H7 (cell line): ENCODE measurements around the gene UPK3A. TPM values are rescaled to one million over a fixed set of nuclear protein-coding genes. Genes with fewer than 3 reads are reported as not detected.
A peak's percentile ranks its signal among the peaks of the same experiment; 100 is the strongest.
"Not testable (repeated sequence)": the region's sequence is repeated elsewhere in the genome, so short reads cannot be mapped to it uniquely, and the experiment has no call there.

Experiments
- DNase-seq: peaks from one replicate; pipeline ENCODE4 v3.0.0; 2012
- H3K27me3 ChIP-seq: 2 replicates; pipeline ENCODE4 v1.6.0; 2011; ENCODE audit warnings: mild to moderate bottlenecking, low read length; ENCODE audit not compliant: control insufficient read depth, insufficient read depth
- H3K36me3 ChIP-seq: replicated peaks from 2 replicates; pipeline ENCODE4 v1.5.1; 2011; ENCODE audit warnings: low read length; ENCODE audit not compliant: control insufficient read depth, insufficient read depth
- H3K4me3 ChIP-seq: 2 replicates; pipeline ENCODE4 v1.5.1; 2011; ENCODE audit warnings: low read depth, mild to moderate bottlenecking, control low read depth, low read length, moderate library complexity; ENCODE audit not compliant: insufficient read depth
- total RNA-seq: library from RNA; depleted of rRNA; stranded (reverse); fragments of >200 nt; shearing (Covaris generic); gene quantifications from 2 replicates; pipeline ENCODE4 v1.2.3, GENCODE V29; 2014

The UPK3A gene
- total RNA-seq, 1 experiment from 2014 or later = not detected

DNA sequence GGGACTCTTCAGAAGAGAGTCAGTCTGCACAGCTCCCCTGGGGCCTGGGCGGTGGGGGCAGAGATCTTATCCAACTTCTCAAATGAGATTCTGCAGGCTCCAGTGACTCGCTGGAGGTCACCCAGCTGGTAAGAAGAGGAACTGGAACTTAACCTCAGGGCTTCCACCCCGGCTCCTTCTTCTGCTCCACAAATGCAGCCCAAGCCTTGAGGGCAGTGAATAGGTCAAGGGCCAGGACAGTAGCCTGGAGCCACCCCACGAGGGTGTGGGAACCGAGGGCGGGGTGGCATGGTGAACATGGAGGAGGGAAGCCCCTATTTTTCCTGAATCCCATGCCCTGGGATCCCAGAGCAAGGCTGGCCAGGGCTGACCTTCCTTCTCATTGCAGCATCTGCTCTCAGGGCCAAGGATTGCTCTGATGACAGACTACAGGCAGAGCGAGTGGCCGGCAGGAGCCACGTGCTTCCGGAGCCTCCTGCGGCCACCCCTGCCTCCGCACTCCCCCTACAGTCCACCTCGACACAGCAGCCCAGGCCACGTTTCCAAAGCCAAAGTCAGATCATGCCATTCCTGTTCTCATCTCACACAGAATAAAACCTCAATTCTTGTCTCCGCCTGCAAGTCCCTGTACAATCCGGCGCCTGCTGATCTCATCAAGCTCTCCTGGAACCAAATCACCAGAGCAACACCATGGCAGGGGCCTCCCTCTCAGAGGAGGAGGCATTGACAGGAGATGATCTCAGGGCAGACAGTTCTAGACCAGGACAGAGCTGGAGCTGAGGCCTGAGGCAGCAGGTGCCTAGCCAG is 21.1 kb upstream of the UPK3A start:
- Histone ChIP-seq H3K36me3 (no peaks in the 10 kb centered on the region), H3K4me3 (no peak overlapping the region)

DNA sequence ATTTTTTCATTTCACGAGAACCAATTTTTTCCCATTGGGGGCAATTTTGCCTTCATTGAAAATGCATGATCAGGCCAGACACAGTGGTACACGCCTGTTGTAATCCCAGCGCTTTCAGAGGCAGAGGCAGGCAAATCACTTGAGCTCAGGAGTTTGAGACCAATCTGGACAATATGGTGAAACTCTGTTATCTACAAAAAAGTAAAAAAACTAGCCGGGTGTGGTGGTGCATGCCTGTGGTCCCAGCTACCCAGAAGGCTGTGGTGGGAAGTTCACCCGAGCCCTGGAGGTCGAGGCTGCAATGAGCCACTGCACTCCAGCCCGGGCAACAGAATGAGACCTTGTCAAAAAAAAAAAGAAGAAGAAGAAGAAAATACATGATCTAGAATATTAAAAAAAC is 19.2 kb upstream of the UPK3A start:
- peaks cover 10% of the 10 kb centered on the region for H3K27me3 ChIP-seq
- no peak overlapping the region for H3K4me3 ChIP-seq
- DNase-seq = no peak
- H3K36me3 ChIP-seq = no peaks in the 10 kb centered on the region

More for the DNA sequence above, 21.1 kb upstream of the UPK3A start:
- peak; percentile 94 for DNase-seq
- peaks cover 4% of the 10 kb centered on the region for H3K27me3 ChIP-seq

DNA sequence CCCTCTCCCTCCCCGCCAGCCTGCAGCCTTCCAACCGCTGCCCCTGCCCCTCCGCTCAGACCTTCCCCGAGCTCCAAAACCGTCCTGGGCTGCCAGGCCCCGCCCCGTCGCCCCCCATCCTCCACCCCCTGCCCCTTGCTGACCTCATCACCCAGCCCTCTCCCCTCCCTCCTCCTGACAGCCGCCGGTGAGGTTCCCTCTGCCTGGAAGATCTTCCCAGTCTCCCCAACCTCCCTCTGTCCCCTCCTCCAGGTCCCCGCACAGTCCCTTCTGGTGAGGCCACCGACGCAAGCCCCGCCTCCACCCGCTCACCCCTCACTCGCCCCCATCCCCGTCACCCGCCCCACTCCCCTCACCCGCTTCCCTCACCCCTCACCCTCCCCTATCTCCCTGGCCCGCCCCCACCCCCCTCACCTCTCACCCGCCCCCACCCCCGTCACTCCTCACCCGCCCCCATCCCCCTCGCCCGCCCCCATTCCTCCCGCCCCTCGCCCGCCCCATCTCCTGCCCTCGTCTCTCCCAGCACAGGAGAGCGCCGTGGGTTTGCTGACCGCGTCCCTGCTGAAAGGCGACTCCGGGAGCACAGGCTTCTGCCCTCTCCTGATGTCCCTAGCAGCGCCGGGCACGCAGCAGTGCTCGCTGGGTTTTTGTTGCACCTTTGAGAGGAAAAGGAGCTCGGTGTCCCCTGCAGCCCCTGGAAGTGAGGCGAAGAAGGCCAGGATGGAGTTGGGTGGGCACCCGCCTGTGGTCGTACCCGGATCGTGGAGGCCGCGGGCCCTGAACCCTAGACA is 16.4 kb upstream of the UPK3A start:
- Histone ChIP-seq H3K36me3 (no peaks in the 10 kb centered on the region), H3K4me3 (peak overlapping the region; percentile 84), H3K27me3 (peaks cover 11% of the 10 kb centered on the region)
- DNase-seq = peak; percentile 99

DNA sequence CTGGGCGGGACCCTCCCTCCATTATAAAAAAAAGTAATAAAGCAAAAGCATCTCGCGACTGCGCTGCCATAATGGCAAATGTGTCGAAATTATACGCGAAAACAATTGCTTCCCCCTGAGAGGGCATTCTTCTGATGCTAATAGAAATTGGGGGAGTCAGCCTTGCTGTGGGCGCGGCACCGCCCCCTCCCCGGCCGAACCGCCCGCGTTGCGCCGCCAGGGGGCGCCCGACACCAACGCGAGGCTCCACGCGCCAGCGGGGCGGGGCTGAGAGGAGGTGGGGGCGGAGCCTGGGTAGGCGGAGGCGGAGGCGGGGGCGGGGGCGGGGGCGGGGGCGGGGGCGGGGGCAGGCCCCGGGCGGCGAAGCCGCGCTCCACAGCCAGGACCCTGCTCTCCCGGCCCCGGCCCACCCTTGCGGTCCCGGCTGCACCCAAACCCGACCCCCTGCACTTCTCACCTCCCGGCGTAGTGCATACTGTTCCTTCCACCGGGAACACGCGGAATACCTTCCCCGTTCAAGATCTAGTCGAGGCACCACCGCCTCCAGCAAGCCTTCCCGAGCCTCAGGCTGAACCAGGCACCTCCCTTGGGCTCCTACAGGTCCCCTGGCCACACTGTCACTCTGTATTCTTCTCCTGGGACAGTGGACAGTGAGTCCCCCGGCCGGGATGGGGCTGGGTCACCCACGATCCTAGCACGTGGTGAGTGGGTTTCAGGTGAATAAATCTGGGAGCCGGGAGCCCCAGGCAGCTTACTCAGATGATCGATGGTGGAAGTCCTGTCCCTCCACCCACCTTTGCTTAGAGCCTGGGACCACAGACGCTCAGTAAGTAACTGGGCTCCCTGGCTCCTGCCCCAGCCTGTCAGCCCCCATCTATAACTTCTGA is 15.5 kb upstream of the UPK3A start:
- peak; percentile 96 for DNase-seq
- Histone ChIP-seq H3K36me3 (no peaks in the 10 kb centered on the region), H3K27me3 (peaks cover 9% of the 10 kb centered on the region; the same call in 1 of the 2 replicates), H3K4me3 (peak overlapping the region; percentile 84)

DNA sequence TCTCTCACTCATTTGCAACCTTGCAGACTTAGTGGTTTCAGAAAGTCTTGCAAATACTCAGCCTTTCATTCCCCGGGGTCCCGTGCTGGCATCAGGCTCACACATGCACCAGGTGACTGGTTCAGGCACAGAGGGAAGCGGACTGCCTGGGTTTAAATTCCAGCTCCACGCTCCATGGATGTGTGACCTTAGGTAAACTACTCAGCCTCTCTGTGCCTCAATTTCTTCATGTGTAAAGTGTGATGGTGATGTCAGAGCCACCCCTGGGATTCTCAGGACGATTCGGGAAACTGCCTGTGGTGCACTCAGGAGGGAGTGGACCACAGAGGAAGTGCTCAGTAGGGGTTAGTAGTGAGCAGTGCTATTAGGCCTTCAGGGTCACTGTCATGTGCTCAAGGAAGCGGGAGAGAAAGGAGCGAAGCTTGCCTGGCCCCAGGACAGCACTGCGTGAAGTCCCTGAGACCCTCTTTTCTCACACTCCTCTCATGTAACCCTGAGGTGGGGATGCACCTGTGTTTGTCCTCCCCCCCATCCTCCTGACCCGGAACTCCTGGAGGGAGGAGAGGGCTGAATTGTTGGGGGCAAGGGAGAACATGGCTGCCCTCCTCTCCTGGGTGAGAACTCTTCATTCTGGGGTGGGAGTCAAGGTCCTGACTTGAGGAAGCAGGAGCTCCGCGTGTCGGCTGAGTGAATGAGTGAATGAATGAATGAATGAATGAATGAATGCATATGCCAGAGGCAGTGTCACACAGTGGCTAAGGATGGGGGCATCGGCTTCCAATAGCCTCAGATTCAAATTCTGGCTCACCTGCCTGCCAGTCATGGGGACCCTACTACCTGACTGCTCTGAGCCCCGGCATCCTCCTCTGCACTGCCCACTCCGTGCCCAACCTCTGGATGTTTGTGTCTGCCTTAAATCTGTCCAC is 14.4 kb upstream of the UPK3A start:
- H3K27me3 ChIP-seq = peaks cover 9% of the 10 kb centered on the region; the same call in 1 of the 2 replicates
- DNase-seq = no peak
- H3K36me3 ChIP-seq = no peaks in the 10 kb centered on the region
- H3K4me3 ChIP-seq = no peak overlapping the region

DNA sequence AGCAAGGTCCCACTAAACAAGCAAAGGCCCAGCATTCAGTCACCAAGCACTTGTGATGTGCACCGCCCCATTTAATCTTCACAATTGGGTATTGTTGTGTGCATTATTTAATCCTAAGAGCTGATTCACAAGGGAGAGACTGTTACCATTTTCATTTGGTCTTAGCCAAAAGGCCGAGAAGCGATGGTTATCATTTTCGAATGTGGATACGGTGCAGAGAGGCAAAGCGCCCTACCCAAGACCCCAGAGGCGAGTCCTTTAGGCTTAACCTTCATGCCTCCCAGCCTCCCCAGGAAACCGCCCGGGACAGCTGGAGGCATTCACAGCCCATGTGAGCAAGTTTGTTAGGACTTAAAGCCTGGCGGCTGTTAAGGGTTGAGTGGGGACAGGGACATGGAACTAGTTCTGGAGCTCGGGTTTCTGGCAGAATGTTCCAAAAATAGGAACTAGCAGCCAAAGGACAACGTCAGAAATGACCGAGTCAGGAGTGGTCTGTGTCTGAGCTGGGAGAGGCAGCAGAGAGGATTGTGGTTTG is 13.0 kb upstream of the UPK3A start:
- DNase-seq = no peak
- Histone ChIP-seq H3K4me3 (no peak overlapping the region), H3K36me3 (no peaks in the 10 kb centered on the region), H3K27me3 (peaks cover 9% of the 10 kb centered on the region; the same call in 1 of the 2 replicates)

DNA sequence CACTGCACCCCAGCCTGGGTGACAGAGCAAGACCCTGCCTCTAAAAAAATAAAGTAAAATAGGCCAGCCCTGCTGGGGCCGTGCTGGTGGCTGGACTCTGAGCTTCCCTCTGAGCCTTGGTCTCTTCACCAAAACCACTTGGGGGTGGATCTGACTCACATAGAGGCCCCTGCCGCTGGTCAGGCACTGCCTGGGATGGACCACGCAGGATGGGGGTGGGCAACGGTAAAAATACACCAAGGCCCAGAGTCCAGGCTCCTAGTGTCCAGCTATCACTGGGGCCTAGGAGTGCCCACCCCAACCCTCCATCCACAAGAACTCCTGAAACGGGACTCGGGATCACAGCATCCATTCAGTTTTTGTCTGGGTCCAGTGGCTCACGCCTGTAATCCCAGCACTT is 12.3 kb upstream of the UPK3A start:
- peaks cover 9% of the 10 kb centered on the region; the same call in 1 of the 2 replicates for H3K27me3 ChIP-seq
- no peak overlapping the region for H3K4me3 ChIP-seq
- H3K36me3 ChIP-seq = no peaks in the 10 kb centered on the region
- no peak for DNase-seq

DNA sequence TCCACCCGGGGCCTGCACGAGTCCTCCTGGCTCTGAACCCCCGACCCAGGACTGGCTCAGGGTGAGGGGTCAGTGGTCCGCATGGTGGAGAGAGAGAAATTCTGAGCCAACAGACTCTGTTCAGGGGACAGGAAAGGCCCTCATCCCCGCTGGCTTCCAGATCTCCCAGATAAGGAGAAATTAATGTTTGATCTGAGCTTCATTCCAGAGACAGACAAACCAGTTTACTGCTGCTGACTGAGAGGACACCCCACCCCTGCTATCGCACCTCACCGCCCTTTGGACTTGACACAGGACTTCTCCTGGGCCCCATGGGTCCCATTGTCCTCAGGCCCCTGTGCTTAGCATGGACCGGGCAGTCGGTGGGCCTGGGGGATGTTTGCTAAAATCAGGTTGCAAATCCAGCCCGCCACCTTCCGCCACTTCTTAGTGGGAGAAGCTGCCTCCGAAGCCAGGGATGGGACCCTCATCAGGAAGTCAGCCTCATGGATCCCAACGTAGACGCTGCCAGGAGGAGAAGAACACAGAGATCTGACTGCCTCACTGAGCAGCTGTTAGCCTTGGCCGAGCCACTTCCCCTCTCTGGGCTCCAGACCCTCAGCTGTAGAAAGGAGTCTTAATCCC is 11.2 kb upstream of the UPK3A start:
- no peaks in the 10 kb centered on the region for H3K36me3 ChIP-seq
- H3K27me3 ChIP-seq = peaks cover 9% of the 10 kb centered on the region; the same call in 1 of the 2 replicates
- no peak overlapping the region for H3K4me3 ChIP-seq
- DNase-seq = no peak

DNA sequence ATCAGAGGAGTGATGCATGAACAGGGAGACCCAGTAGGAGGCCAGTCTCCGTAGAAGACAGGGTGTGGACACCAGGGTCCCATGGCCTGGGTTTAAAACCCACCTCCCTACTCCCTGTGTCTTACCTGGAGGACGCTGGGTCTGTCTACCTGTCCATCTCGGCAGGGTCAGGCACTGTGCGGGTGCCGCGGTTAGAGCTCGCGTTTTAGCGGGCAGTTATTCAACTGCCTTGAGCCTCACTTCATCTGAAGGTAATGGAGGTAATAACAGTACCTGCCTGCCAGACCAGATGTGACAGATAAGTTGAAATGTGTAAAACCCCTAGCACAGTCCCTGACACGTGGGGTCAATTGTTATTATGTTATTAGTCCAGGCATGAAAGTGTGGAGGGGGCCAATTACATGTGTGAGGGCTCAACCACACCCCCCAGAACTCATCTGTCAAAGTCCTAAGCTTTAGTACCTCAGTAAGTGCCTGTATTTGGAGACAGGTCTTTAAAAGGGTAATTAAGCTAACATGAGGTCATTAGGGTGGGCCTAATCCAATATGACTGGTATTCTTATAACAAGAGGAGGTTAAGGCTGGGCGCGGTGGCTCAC is 8.1 kb upstream of the UPK3A start:
- Histone ChIP-seq H3K36me3 (no peaks in the 10 kb centered on the region), H3K4me3 (no peak overlapping the region), H3K27me3 (no peaks in the 10 kb centered on the region)
- no peak for DNase-seq

DNA sequence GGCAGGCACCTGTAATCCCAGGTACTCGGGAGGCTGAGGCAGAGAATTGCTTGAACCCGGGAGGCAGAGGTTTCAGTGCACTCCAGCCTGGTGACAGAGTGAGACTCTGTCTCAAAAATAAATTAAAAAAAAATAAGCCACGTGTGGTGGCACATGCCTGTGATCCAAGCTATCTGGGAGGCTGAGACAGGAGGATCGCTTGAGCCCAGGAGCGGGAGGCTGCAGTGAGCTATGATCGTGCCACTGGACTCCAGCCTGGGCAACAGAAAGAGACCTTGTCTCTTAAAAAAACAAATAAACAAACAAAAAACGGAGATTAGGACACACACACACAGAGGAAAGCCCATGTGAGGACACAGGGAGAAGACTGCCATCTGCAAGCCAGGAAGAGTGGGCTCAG is 7.0 kb upstream of the UPK3A start:
- not testable (repeated sequence) for H3K4me3 ChIP-seq, H3K36me3 ChIP-seq, DNase-seq, H3K27me3 ChIP-seq

DNA sequence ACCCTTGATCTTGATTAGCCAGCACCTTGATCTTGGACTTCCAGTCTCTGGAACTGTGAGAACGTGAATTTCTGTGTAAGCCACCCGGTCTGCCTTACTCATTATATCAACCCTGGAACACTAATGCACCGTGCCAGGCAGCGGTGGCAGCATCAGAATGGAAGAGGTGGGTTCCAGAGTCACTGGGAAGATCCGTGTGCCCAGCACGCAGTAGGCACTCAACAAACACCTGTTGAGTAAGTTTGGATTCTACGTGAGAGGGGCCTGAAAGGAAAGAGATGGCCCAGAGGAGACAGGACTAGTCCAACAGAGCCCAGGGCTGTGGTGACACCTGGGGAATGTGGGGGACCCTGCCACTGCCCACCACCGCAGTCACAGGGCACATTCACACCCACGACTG is 6.6 kb upstream of the UPK3A start:
- no peak for DNase-seq
- Histone ChIP-seq H3K4me3 (no peak overlapping the region), H3K27me3 (no peaks in the 10 kb centered on the region; the same call in 1 of the 2 replicates), H3K36me3 (no peaks in the 10 kb centered on the region)

DNA sequence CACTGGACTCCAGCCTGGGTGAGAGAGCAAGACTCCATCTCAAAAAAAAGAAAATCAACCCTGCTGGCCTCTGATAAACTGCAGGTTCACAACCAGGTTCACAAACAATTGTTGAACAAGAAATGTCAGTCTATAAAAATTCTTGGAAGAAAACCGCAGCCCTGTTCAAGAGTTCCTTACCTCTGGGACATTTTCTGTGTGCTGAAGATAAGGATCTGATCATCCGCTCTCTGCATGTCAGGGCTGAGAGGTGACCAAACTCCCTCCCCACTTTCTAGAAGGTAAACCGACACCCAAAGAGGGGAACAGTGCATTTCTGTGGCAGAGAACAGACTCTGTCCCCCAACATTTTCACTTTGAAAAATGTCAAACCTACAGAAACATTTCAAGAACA is 4.2 kb upstream of the UPK3A start:
- Histone ChIP-seq H3K27me3 (peaks cover 12% of the 10 kb centered on the region), H3K4me3 (no peak overlapping the region), H3K36me3 (no peaks in the 10 kb centered on the region)
- DNase-seq = no peak

DNA sequence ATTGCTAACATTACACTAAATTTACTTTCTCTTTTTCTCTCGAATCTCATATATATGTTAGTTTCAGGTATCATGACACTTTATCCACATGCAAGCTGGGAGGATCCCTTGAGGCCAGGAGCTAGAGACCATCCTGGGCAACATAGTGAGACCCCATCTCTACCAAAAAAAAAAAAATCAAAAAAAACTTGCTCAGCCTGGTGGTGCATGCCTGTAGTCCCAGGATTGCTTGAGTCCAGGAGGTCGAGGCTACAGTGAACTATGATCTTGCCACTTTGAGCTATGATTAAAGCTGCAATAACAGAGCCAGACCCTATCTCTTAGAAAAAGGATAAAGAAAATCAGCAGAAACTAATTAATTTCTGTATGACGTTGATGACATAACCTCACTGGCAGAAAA is 3.7 kb upstream of the UPK3A start:
- no peak for DNase-seq
- peaks cover 16% of the 10 kb centered on the region for H3K27me3 ChIP-seq
- no peak overlapping the region for H3K4me3 ChIP-seq
- H3K36me3 ChIP-seq = no peaks in the 10 kb centered on the region
